ENCODE data around the gene FAM110A. TPM values are rescaled to one million over a fixed set of nuclear protein-coding genes. Genes with fewer than 3 reads are reported as not detected.

The FAM110A gene
- total and polyA plus RNA-seq, 2 of the 8 experiments (the other 6 are each of a cell fraction or from before 2014, with no cell fraction given): 10.1 to 10.9 TPM

- no peak overlapping the region for H2AK5ac ChIP-seq (ENCODE audit: low read depth, low read length)
- ChIA-PET CTCF (ENCODE audit: partially characterized antibody) (interaction anchor here (0.8 to 3.3 kb wide), 5 partner anchors 8 to 131 kb away, joined by 3 to 13 read pairs (median 4); partner anchors contain the start of gene FAM110A), POLR2A (ENCODE audit: partially characterized antibody) (interaction anchor here (1.2 kb wide), 1 partner anchor 10 kb away, joined by 4 read pairs; no protein-coding TSS in a partner anchor)
- no peaks in the 10 kb centered on the region for H3K9me3 ChIP-seq (ENCODE audit: insufficient read depth in 2 of 2, low read depth in 1 of 2, low read length in 1 of 2)
- no peak overlapping the region for H4K8ac ChIP-seq (ENCODE audit: extremely low read depth, insufficient read depth, low read length)
- H3K4me3 ChIP-seq (ENCODE audit: extremely low read depth in 1 of 4, insufficient read depth in 2 of 4, low read depth in 3 of 4, low read length in 4 of 4): no peak overlapping the region
- H4K5ac ChIP-seq (ENCODE audit: insufficient read length, low read depth, low read length): no peak overlapping the region
- H3K79me1 ChIP-seq (ENCODE audit: low read depth, low read length): no peaks in the 10 kb centered on the region
- no peaks in the 10 kb centered on the region for H4K20me1 ChIP-seq (replicated peaks in 1 of 2; ENCODE audit: control insufficient read depth in 1 of 2, insufficient read depth in 2 of 2, low read length in 2 of 2)
- no peak overlapping the region for H3K23ac ChIP-seq (ENCODE audit: insufficient read length)
- peaks cover 0 to 6% (median 0%) of the 10 kb centered on the region in 4 experiments; a peak in 1 of 7 replicates for H3K4me1 ChIP-seq (replicated peaks in 1 of 4; ENCODE audit: control insufficient read depth in 3 of 4, insufficient read depth in 4 of 4, low read length in 3 of 4)
- no peak overlapping the region for H3K4me2 ChIP-seq (ENCODE audit: insufficient read depth in 1 of 2, low read depth in 2 of 2, low read length in 2 of 2)
- H3K14ac ChIP-seq (ENCODE audit: insufficient read length): no peak overlapping the region
- 88% methylated on average over 4 of the region's 4 CpGs; no CpG with 5 or more reads in 1 of the 2 experiments for WGBS, 2 experiments (ENCODE audit: extremely low coverage in 1 of 2, insufficient coverage in 1 of 2, insufficient read length in 1 of 2, insufficient replicate concordance in 2 of 2, low coverage in 1 of 2, low lambda C conversion rate in 2 of 2, missing lambda C conversion rate in 1 of 2)
- H4K91ac ChIP-seq (replicated peaks; ENCODE audit: insufficient read length, low read length): no peak overlapping the region
- H3K27ac ChIP-seq (ENCODE audit: low read depth, low read length): no peak overlapping the region
- H3K18ac ChIP-seq (ENCODE audit: extremely low read depth, low read length): no peak overlapping the region
- DNase-seq (ENCODE audit: low read depth in 1 of 2, low spot score in 2 of 2): no peak
- no peak overlapping the region for H2BK5ac ChIP-seq (ENCODE audit: low read depth, low read length)
- no peak overlapping the region for H2BK12ac ChIP-seq (ENCODE audit: low read depth, low read length)
- no peak overlapping the region for H2BK120ac ChIP-seq (replicated peaks; ENCODE audit: low read depth, low read length)
- no peak overlapping the region for H3K9ac ChIP-seq (replicated peaks in 1 of 4; ENCODE audit: extremely low read depth in 1 of 4, low read depth in 3 of 4, low read length in 3 of 4)
- no peak overlapping the region for H2AFZ ChIP-seq (ENCODE audit: low read length)
- no peak overlapping the region for H3K56ac ChIP-seq (replicated peaks; ENCODE audit: insufficient read length, low read depth, low read length)
- H3K23me2 ChIP-seq (ENCODE audit: low read depth, low read length): no peaks in the 10 kb centered on the region
- H3K27me3 ChIP-seq (replicated peaks in 1 of 4; ENCODE audit: control insufficient read depth in 3 of 4, extremely low read depth in 1 of 4, insufficient read depth in 3 of 4, low read length in 3 of 4): no peaks in the 10 kb centered on the region
- FAIRE-seq: no peak
- no peak overlapping the region for H3K4ac ChIP-seq (replicated peaks; ENCODE audit: insufficient read length, low read depth, low read length)
- no peak overlapping the region for H2BK20ac ChIP-seq (ENCODE audit: low read length)
- no peaks in the 10 kb centered on the region for H3K36me3 ChIP-seq (ENCODE audit: control insufficient read depth in 2 of 4, insufficient read depth in 4 of 4, low read length in 3 of 4)
- no peak overlapping the region for H2BK15ac ChIP-seq (ENCODE audit: low read length)
- no peaks in the 10 kb centered on the region for H3K79me2 ChIP-seq (ENCODE audit: control insufficient read depth in 1 of 2, insufficient read depth in 2 of 2, low read length in 2 of 2)
- no peak for TF ChIP-seq TCF12 (IDR thresholded peaks at IDR 0.05; ENCODE audit: low read depth, low read length)
- no peak for TF ChIP-seq SIN3A (conservative IDR thresholded peaks at IDR 0.05 in 1 of 2, IDR thresholded peaks at IDR 0.05 in 1 of 2; ENCODE audit: low read depth in 1 of 2, low read length in 2 of 2)
- no peak for TF ChIP-seq KDM1A (IDR thresholded peaks at IDR 0.05; ENCODE audit: borderline replicate concordance, low read length)
- no peak for TF ChIP-seq SIRT6 (IDR thresholded peaks at IDR 0.05; ENCODE audit: low read length)
- no peak for TF ChIP-seq POLR2AphosphoS5 (IDR thresholded peaks at IDR 0.05; ENCODE audit: low read depth, low read length)
- no peak for TF ChIP-seq ZNF274 (IDR thresholded peaks at IDR 0.05; ENCODE audit: borderline replicate concordance, extremely low read depth, low read length)
- TF ChIP-seq TBP (IDR thresholded peaks at IDR 0.05; ENCODE audit: low read depth, low read length): no peak
- no peak for TF ChIP-seq GABPA (IDR thresholded peaks at IDR 0.05; ENCODE audit: borderline replicate concordance, insufficient read depth, low read length)
- no peak for TF ChIP-seq GTF2F1 (IDR thresholded peaks at IDR 0.05; ENCODE audit: borderline replicate concordance, low read depth, low read length)
- TF ChIP-seq MAX (IDR thresholded peaks at IDR 0.05): no peak
- no peak for TF ChIP-seq SP1 (IDR thresholded peaks at IDR 0.05; ENCODE audit: low read depth, low read length)
- TF ChIP-seq NRF1 (IDR thresholded peaks at IDR 0.05; ENCODE audit: low read depth, low read length): no peak
- no peak for TF ChIP-seq JUND (IDR thresholded peaks at IDR 0.05; ENCODE audit: low read length)
- TF ChIP-seq RBBP5 (IDR thresholded peaks at IDR 0.05; ENCODE audit: borderline replicate concordance, low read depth, low read length): no peak
- TF ChIP-seq CTBP2 (IDR thresholded peaks at IDR 0.05; ENCODE audit: borderline replicate concordance, insufficient read depth, insufficient read length, low read length): no peak
Measured at GRCh38 chr20:824490-824889, 9.0 kb upstream of the FAM110A start.
